HepG2 (cell line): ENCODE data around the gene MICAL1. TPM values are rescaled to one million over a fixed set of nuclear protein-coding genes. Genes with fewer than 3 reads are reported as not detected.

ENCODE experiments used
- ATAC-seq: fragments of 200-7000 bp; cut with Tn5 transposase; 3 replicates; pipeline ENCODE4 v1.9.1; 2020; ENCODE audit warnings: mild to moderate bottlenecking, moderate library complexity
- BruUV-seq: library from RNA; stranded (reverse); fragments of 400-500 nt; replicated peaks from 2 replicates; lab custom pipeline; 2021; lab: Mats Ljungman, UMichigan
- CTCF ChIA-PET: fragments of 300-600 bp; formaldehyde crosslinking; extraction: SDS; loops from one replicate; lab custom pipeline; 2021; ENCODE audit warnings: low total read pairs, inconsistent platforms, low intra/inter-chr PET ratio; lab: Yijun Ruan, JAX
- POLR2A ChIA-PET: fragments of 350-600 bp; sonication (Branson Sonifier 250); formaldehyde crosslinking; loops from one replicate; lab custom pipeline; 2020; ENCODE audit warnings: antibody characterized with exemption, inconsistent platforms; lab: Yijun Ruan, JAX
- DNase-seq: peaks from one replicate; pipeline ENCODE4 v3.0.0-alpha.2; 2015; ENCODE audit warnings: low spot score
- FAIRE-seq: peaks from 3 replicates; lab custom pipeline; 2011; peaks lifted over from hg19 to GRCh38; lab: Jason Lieb, UNC
- H2AFZ ChIP-seq: one replicate; pipeline ENCODE4 v1.6.1; 2011; ENCODE audit warnings: low read length, inconsistent platforms
- H3K27ac ChIP-seq: fragments of 300-600 bp; 3 replicates; pipeline ENCODE4 v1.8.0; 2011; ENCODE audit warnings: mixed run types, mild to moderate bottlenecking, mixed read lengths, low read length, inconsistent platforms; ENCODE audit not compliant: insufficient read depth; ENCODE audit errors: extremely low read length
- H3K27me3 ChIP-seq, 2 experiments: fragments of 200-600 bp in 1 of 2; 2 replicates in 1 of 2; 3 replicates in 1 of 2; pipeline versions ENCODE4 v1.6.0 to v1.8.0; 2011; ENCODE audit warnings: low read length in 2 of 2, mild to moderate bottlenecking in 2 of 2, moderate library complexity in 2 of 2, inconsistent platforms in 1 of 2; ENCODE audit not compliant: insufficient read depth in 2 of 2, control insufficient read depth in 1 of 2
- H3K36me3 ChIP-seq, 2 experiments: fragments of 200-600 bp in 1 of 2; replicated peaks in 1 of 2; 2 replicates in 1 of 2; 3 replicates in 1 of 2; pipeline versions ENCODE4 v1.5.1 to v1.8.0; 2011; ENCODE audit warnings: low read length in 2 of 2, inconsistent platforms in 1 of 2; ENCODE audit not compliant: insufficient read depth in 2 of 2, control insufficient read depth in 1 of 2
- H3K4me1 ChIP-seq: 2 replicates; pipeline ENCODE4 v1.5.1; 2012; ENCODE audit warnings: low read length, inconsistent platforms; ENCODE audit not compliant: insufficient read depth
- H3K4me2 ChIP-seq: 2 replicates; pipeline ENCODE4 v1.6.0; 2011; ENCODE audit warnings: low read depth, low read length, inconsistent platforms
- H3K4me3 ChIP-seq, 3 experiments: fragments of 200-600 bp in 1 of 3; sonication (generic), shearing (Covaris generic) in 1 of 3; replicated peaks in 1 of 3; 2 replicates each; pipeline ENCODE4 v1.5.1; 2011 to 2016; ENCODE audit warnings: low read length in 3 of 3, inconsistent platforms in 2 of 3, low read depth in 2 of 3, mild to moderate bottlenecking in 2 of 3, control low read depth in 1 of 3, mixed read lengths in 1 of 3; ENCODE audit not compliant: insufficient read depth in 1 of 3
- H3K79me2 ChIP-seq: one replicate; pipeline ENCODE4 v1.6.1; 2011; ENCODE audit warnings: low read length, inconsistent platforms; ENCODE audit not compliant: insufficient read depth
- H3K9ac ChIP-seq: 2 replicates; pipeline ENCODE4 v1.6.0; 2011; ENCODE audit warnings: mild to moderate bottlenecking, low read depth, low read length, inconsistent platforms; ENCODE audit not compliant: insufficient read depth
- H3K9me3 ChIP-seq: 2 replicates; pipeline ENCODE4 v1.5.1; 2012; ENCODE audit warnings: mild to moderate bottlenecking, low read length
- H4K20me1 ChIP-seq: 2 replicates; pipeline ENCODE4 v1.6.0; 2011; ENCODE audit warnings: inconsistent platforms, mild to moderate bottlenecking, low read length, moderate library complexity; ENCODE audit not compliant: insufficient read depth
- ADNP ChIP-seq: sonication (generic); formaldehyde crosslinking; IDR thresholded peaks from 2 replicates; pipeline ENCODE4 v1.4.0; 2020; ENCODE audit warnings: missing genetic modification reagents
- CHD4 ChIP-seq: fragments of 200-600 bp; sonication (generic); IDR thresholded peaks from 2 replicates; pipeline ENCODE4 v1.7.0; 2017; ENCODE audit warnings: mild to moderate bottlenecking, low read length, borderline replicate concordance
- ETV6 ChIP-seq: sonication (generic); formaldehyde crosslinking; conservative IDR thresholded peaks from 2 replicates; pipeline ENCODE4 v1.4.0; 2020; ENCODE audit warnings: missing genetic modification reagents
- HMG20A ChIP-seq: IDR thresholded peaks from 2 replicates; pipeline ENCODE4 v1.6.1; 2016; ENCODE audit warnings: borderline replicate concordance
- SMAD9 ChIP-seq: sonication (generic); formaldehyde crosslinking; IDR thresholded peaks from 2 replicates; pipeline ENCODE4 v1.5.1; 2020; ENCODE audit warnings: mild to moderate bottlenecking, missing genetic modification reagents
- TP53 ChIP-seq: sonication (generic); formaldehyde crosslinking; conservative IDR thresholded peaks from 2 replicates; pipeline ENCODE4 v1.4.0; 2020; ENCODE audit warnings: missing genetic modification reagents
- ZC3H4 ChIP-seq: sonication (generic); formaldehyde crosslinking; IDR thresholded peaks from 2 replicates; pipeline ENCODE4 v1.4.0; 2020; ENCODE audit warnings: missing genetic modification reagents, borderline replicate concordance
- ZNF317 ChIP-seq: sonication (generic); formaldehyde crosslinking; IDR thresholded peaks from 2 replicates; pipeline ENCODE4 v1.5.0; 2020; ENCODE audit warnings: mild to moderate bottlenecking, missing genetic modification reagents
- ZNF382 ChIP-seq: sonication (generic); formaldehyde crosslinking; IDR thresholded peaks from 2 replicates; pipeline ENCODE4 v1.5.0; 2020; ENCODE audit warnings: missing genetic modification reagents, mild to moderate bottlenecking, borderline replicate concordance
- WGBS: methylation state at CpG from one replicate; pipeline ENCODE4 v1.1.6; 2017; ENCODE audit warnings: low lambda C conversion rate; 5-methylcytosine and 5-hydroxymethylcytosine counted together
- in situ Hi-C: cut with HindIII; loops from 2 replicates; pipeline ENCODE4 v1.10.0; 2017; ENCODE audit warnings: low pct_unique_long_range_greater_than_20kb; ENCODE audit not compliant: extremely low pct_ligation_motif_present
- intact Hi-C: fragments of 100-400 bp; cut with micrococcal nuclease; formaldehyde crosslinking; loops from one replicate; pipeline ENCODE4 v1.10.0; 2022; ENCODE audit not compliant: unreplicated experiment
- polyA plus RNA-seq, 8 experiments: library from polyadenylated mRNA; depleted of rRNA in 3 of 8; stranded (reverse) in 7 of 8; unstranded in 1 of 8; fragments of >200 nt; fragmentation: Illumina TruSeq in 4 of 8; extraction: Trizol in 4 of 8; gene quantifications; 2 replicates each; pipeline versions ENCODE4 v1.2.1 to v1.2.3, GENCODE V29; 2011 to 2016; ENCODE audit warnings: low read depth in 4 of 8, missing spikeins in 1 of 8, mixed read lengths in 1 of 8; ENCODE audit not compliant: insufficient read depth in 1 of 8
- total RNA-seq, 5 experiments: library from RNA; depleted of rRNA; stranded (reverse); fragments of >200 nt; fragmentation: Illumina TruSeq; extraction: Trizol; gene quantifications; 2 replicates each; pipeline ENCODE4 v1.2.3, GENCODE V29; 2016; ENCODE audit warnings: low read depth in 1 of 5
- TF ChIP-seq, protein P1 (sequence below): sonication (generic); formaldehyde crosslinking; IDR thresholded peaks from 2 replicates; pipeline ENCODE4 v1.8.1; 2022; ENCODE audit warnings: low read depth, mild to moderate bottlenecking, missing genetic modification reagents
- TF ChIP-seq, protein P2 (sequence below): fragments of 450-650 bp; IDR thresholded peaks from 2 replicates; pipeline ENCODE4 v1.6.1; 2017

MICAL1 gene
- total and polyA plus RNA-seq, 2 of the 13 experiments (the other 11 are each of a cell fraction or from before 2014, with no cell fraction given) = 6.9 to 39.0 TPM

DNA sequence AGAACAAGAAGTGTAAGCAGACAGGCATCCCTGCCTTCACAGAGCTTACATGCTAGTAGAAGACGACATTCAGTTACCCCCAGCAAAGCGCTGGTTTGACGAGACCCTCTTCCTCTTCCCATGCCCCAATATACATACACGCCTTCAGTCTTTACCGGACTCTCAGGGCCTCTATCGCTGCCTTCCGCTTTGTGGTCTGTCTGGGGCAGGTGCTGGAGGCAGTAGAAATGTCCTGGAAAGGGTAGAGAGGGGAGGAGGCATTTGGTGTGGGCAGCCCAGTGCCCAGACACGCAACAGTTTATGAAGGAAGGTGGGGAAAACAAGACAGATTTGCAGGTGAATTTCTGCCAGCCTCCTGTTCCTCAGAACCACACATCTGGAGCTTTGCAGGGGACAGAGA is 9.0 kb downstream of the MICAL1 start:
- WGBS = 93% methylated on average over 8 of the region's 8 CpGs
- ChIA-PET CTCF (no interaction called here), POLR2A (interaction anchor here (1.0 kb wide), 1 partner anchor 63 kb away, joined by 3 read pairs; no protein-coding TSS in a partner anchor)
- intact Hi-C loops (no loop called here), in situ Hi-C loops (no loop called here)
- Histone ChIP-seq H2AFZ (no peak overlapping the region), H4K20me1 (no peaks in the 10 kb centered on the region), H3K4me2 (no peak overlapping the region), H3K9ac (no peak overlapping the region), H3K36me3 (peaks cover 2 to 10% of the 10 kb centered on the region in 2 experiments; a peak in 3 of 5 replicates), H3K27ac (no peak overlapping the region), H3K27me3 (no peaks in the 10 kb centered on the region), H3K79me2 (peaks cover 5% of the 10 kb centered on the region), H3K4me3 (no peak overlapping the region), H3K4me1 (peaks cover 11% of the 10 kb centered on the region), H3K9me3 (no peaks in the 10 kb centered on the region)
- BruUV-seq = no TSS peak
- no peak for FAIRE-seq
- no peak for ATAC-seq
- DNase-seq = no peak
- TF ChIP-seq SMAD9 (no peak), ZNF317 (CRISPR knock-in tag) (no peak), ADNP (CRISPR knock-in tag) (no peak), ZNF382 (CRISPR knock-in tag) (no peak), TP53 (CRISPR knock-in tag) (no peak), ETV6 (CRISPR knock-in tag) (no peak), ZC3H4 (CRISPR knock-in tag) (no peak), HMG20A (CRISPR knock-in tag) (no peak), CHD4 (no peak)
- TF ChIP-seq, protein P1, sequence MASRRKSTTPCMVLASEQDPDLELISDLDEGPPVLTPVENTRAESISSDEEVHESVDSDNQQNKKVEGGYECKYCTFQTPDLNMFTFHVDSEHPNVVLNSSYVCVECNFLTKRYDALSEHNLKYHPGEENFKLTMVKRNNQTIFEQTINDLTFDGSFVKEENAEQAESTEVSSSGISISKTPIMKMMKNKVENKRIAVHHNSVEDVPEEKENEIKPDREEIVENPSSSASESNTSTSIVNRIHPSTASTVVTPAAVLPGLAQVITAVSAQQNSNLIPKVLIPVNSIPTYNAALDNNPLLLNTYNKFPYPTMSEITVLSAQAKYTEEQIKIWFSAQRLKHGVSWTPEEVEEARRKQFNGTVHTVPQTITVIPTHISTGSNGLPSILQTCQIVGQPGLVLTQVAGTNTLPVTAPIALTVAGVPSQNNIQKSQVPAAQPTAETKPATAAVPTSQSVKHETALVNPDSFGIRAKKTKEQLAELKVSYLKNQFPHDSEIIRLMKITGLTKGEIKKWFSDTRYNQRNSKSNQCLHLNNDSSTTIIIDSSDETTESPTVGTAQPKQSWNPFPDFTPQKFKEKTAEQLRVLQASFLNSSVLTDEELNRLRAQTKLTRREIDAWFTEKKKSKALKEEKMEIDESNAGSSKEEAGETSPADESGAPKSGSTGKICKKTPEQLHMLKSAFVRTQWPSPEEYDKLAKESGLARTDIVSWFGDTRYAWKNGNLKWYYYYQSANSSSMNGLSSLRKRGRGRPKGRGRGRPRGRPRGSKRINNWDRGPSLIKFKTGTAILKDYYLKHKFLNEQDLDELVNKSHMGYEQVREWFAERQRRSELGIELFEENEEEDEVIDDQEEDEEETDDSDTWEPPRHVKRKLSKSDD (CRISPR knock-in tag) = no peak
- TF ChIP-seq, protein P2, sequence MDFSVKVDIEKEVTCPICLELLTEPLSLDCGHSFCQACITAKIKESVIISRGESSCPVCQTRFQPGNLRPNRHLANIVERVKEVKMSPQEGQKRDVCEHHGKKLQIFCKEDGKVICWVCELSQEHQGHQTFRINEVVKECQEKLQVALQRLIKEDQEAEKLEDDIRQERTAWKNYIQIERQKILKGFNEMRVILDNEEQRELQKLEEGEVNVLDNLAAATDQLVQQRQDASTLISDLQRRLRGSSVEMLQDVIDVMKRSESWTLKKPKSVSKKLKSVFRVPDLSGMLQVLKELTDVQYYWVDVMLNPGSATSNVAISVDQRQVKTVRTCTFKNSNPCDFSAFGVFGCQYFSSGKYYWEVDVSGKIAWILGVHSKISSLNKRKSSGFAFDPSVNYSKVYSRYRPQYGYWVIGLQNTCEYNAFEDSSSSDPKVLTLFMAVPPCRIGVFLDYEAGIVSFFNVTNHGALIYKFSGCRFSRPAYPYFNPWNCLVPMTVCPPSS = no peak
